Stomach (tissue), 4 donors: ENCODE measurements around the gene LY6G5C.

Experiments used
- EP300 ChIP-seq: sonication (generic); formaldehyde crosslinking; IDR thresholded peaks from one replicate; pipeline ENCODE4 v1.6.1; 2017; ENCODE audit warnings: antibody characterized with exemption
- POLR2A ChIP-seq, 4 donors: fragments of 450-650 bp; IDR thresholded peaks; one replicate each; pipeline ENCODE4 v1.6.1; 2016; ENCODE audit warnings: antibody characterized with exemption in 4 of 4, control low read depth in 2 of 4, mild to moderate bottlenecking in 1 of 4, moderate library complexity in 1 of 4
- POLR2AphosphoS5 ChIP-seq, 3 donors: sonication (generic); formaldehyde crosslinking; IDR thresholded peaks; one replicate each; pipeline ENCODE4 v1.6.1; 2016; ENCODE audit warnings: antibody characterized with exemption in 3 of 3
- TF ChIP-seq, protein P1 (sequence below), 7 experiments: fragments of 450-650 bp in 4 of 7; fragments of 200-600 bp in 3 of 7; sonication (generic) in 3 of 7; IDR thresholded peaks; one replicate each; pipeline ENCODE4 v1.5.1; 2016 to 2019; ENCODE audit warnings: antibody characterized with exemption in 7 of 7, control low read depth in 2 of 7, mild to moderate bottlenecking in 1 of 7

DNA sequence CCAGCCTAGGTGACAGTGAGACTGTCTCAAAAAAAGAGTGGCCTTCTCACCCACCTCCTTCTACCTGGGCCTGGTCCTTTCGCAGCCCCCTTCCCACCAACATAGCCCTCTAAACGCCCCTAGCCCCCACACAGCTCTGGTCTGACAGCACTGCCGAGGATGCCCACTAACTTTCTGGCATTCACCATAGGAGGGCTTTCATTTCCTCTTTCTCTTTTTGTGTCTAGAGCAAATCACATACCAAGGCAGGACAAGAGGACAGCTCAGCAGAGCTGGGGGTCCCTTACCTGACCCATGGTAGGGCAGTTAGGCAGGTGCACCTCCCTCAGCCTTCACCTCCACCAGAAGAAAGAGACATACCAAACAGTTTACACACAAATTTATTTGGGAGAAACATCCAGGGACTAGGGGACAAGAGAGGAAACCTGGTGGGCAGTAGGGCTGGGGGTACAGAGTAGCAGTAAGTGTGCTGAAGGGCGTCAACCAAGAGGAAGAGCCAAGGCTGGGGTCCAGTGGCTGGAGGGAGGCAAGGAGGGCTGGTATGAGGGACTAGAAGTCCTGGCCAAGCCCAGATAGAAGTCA lies 4.5 kb downstream of the LY6G5C start:
- TF ChIP-seq POLR2AphosphoS5 (IDR thresholded peaks at IDR 0.05) (no peak), EP300 (no peak), POLR2A (IDR thresholded peaks at IDR 0.05) (no peak)
- TF ChIP-seq, protein P1, sequence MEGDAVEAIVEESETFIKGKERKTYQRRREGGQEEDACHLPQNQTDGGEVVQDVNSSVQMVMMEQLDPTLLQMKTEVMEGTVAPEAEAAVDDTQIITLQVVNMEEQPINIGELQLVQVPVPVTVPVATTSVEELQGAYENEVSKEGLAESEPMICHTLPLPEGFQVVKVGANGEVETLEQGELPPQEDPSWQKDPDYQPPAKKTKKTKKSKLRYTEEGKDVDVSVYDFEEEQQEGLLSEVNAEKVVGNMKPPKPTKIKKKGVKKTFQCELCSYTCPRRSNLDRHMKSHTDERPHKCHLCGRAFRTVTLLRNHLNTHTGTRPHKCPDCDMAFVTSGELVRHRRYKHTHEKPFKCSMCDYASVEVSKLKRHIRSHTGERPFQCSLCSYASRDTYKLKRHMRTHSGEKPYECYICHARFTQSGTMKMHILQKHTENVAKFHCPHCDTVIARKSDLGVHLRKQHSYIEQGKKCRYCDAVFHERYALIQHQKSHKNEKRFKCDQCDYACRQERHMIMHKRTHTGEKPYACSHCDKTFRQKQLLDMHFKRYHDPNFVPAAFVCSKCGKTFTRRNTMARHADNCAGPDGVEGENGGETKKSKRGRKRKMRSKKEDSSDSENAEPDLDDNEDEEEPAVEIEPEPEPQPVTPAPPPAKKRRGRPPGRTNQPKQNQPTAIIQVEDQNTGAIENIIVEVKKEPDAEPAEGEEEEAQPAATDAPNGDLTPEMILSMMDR (IDR thresholded peaks at IDR 0.05), result no peak
